SK-MEL-5 (cell line): Measurements from ENCODE around the gene CMTR1. TPM values are rescaled to one million over a fixed set of nuclear protein-coding genes. Genes with fewer than 3 reads are reported as not detected.

Experiments used
- DNase-seq: peaks from one replicate; pipeline ENCODE4 v3.0.0-alpha.2; 2016; ENCODE audit warnings: low read depth, low spot score
- in situ Hi-C: cut with HindIII; loops from 2 replicates; pipeline ENCODE4 v1.10.0; 2016; ENCODE audit warnings: low sequenced_read_pairs, high pct_unique_total_duplicates, low pct_unique_long_range_greater_than_20kb
- total RNA-seq: library from RNA; depleted of rRNA; stranded (reverse); fragments of >200 nt; shearing (Covaris generic); gene quantifications from 2 replicates; pipeline ENCODE4 v1.2.3, GENCODE V29; 2014

Gene CMTR1
- total RNA-seq, 1 experiment from 2014 or later, result 32.9 TPM

- peak; percentile 24 for DNase-seq
- in situ Hi-C loops, result no loop called here
Measured at GRCh38 chr6:37485291-37485702, 52.3 kb downstream of the CMTR1 start.

- no peak for DNase-seq
Measured at GRCh38 chr6:37486121-37486839, 53.3 kb downstream of the CMTR1 start.

GRCh38 chr6:37487591-37488380, 54.8 kb downstream of the CMTR1 start:
- in situ Hi-C loops, result no loop called here
- DNase-seq, result no peak

More at GRCh38 chr6:37486121-37486839, 53.3 kb downstream of the CMTR1 start:
- in situ Hi-C loops, result no loop called here

- DNase-seq, result no peak
- in situ Hi-C loops, result no loop called here
Measured at GRCh38 chr6:37488476-37488875, 55.5 kb downstream of the CMTR1 start.

- in situ Hi-C loops, result no loop called here
Measured at GRCh38 chr6:37489697-37490336, 56.8 kb downstream of the CMTR1 start.

GRCh38 chr6:37490536-37491170, 57.6 kb downstream of the CMTR1 start:
- in situ Hi-C loops, result no loop called here
- DNase-seq, result no peak

More at GRCh38 chr6:37489697-37490336, 56.8 kb downstream of the CMTR1 start:
- DNase-seq, result no peak

GRCh38 chr6:37491171-37491829, 58.3 kb downstream of the CMTR1 start:
- in situ Hi-C loops, result no loop called here
- DNase-seq, result no peak

GRCh38 chr6:37491830-37492208, 58.8 kb downstream of the CMTR1 start:
- in situ Hi-C loops, result no loop called here
- DNase-seq, result no peak

- no peak for DNase-seq
- in situ Hi-C loops, result no loop called here
Measured at GRCh38 chr6:37492236-37492972, 59.4 kb downstream of the CMTR1 start.

GRCh38 chr6:37492991-37493660, 60.1 kb downstream of the CMTR1 start:
- in situ Hi-C loops, result no loop called here
- DNase-seq, result no peak

- no peak for DNase-seq
- in situ Hi-C loops, result no loop called here
Measured at GRCh38 chr6:37493661-37493995, 60.6 kb downstream of the CMTR1 start.

- in situ Hi-C loops, result no loop called here
- DNase-seq, result no peak
Measured at GRCh38 chr6:37495244-37495934, 62.4 kb downstream of the CMTR1 start.

GRCh38 chr6:37496951-37497885, 64.2 kb downstream of the CMTR1 start:
- in situ Hi-C loops, result no loop called here
- no peak for DNase-seq

- in situ Hi-C loops, result no loop called here
- peak; percentile 97 for DNase-seq
Measured at GRCh38 chr6:37499433-37500293, 66.6 kb downstream of the CMTR1 start, which contains the start of gene CCDC167. Gene CCDC167, minus strand, starts transcription at chr6:37499893. Its CDS starts 30 bp downstream, at chr6:37499863.
